Upper lobe of right lung (tissue), 1 donor: ENCODE measurements around the gene SWAP70. TPM values are rescaled to one million over a fixed set of nuclear protein-coding genes. Genes with fewer than 3 reads are reported as not detected.
A peak's percentile ranks its signal among the peaks of the same experiment; 100 is the strongest.

Source experiments
- ATAC-seq: fragments of 200-7000 bp; cut with Tn5 transposase; one replicate; pipeline ENCODE4 v1.9.1; 2020; ENCODE audit warnings: mild to moderate bottlenecking, moderate library complexity
- DNase-seq: peaks from one replicate; pipeline ENCODE4 v3.0.0-alpha.2; 2020
- H3K27ac ChIP-seq: fragments of 200-600 bp; one replicate; pipeline ENCODE4 v1.8.0; 2022
- H3K27me3 ChIP-seq: fragments of 200-600 bp; one replicate; pipeline ENCODE4 v1.8.0; 2022; ENCODE audit warnings: mild to moderate bottlenecking
- H3K36me3 ChIP-seq: fragments of 200-600 bp; one replicate; pipeline ENCODE4 v1.8.0; 2022
- H3K4me1 ChIP-seq: fragments of 200-600 bp; one replicate; pipeline ENCODE4 v1.8.0; 2022
- H3K4me3 ChIP-seq: fragments of 200-600 bp; one replicate; pipeline ENCODE4 v1.8.0; 2022; ENCODE audit warnings: mild to moderate bottlenecking
- H3K9me3 ChIP-seq: fragments of 200-600 bp; one replicate; pipeline ENCODE4 v1.8.0; 2022
- intact Hi-C: fragments of 100-400 bp; cut with DNase I; formaldehyde crosslinking; loops from one replicate; pipeline ENCODE4 v1.11.0; 2022
- long read RNA-seq: library from polyadenylated mRNA; unstranded; transcript quantifications from one replicate; pipeline ENCODE4 v2.0.0, GENCODE V29; 2021
- total RNA-seq: library from RNA; stranded (reverse); fragmentation: NEBNext Ultra II Directional; extraction: Animal tissue kit (Norgen Biotek cat#: 25700); gene quantifications from one replicate; pipeline ENCODE4 v1.2.1, GENCODE V29; 2021
- TF ChIP-seq, protein P1 (sequence below): fragments of 200-600 bp; IDR thresholded peaks from one replicate; pipeline ENCODE4 v1.8.0; 2022; ENCODE audit warnings: antibody characterized with exemption
- donor health status: DM: no; HTN: yes; CAD: no; lungs with severe emphysema.

Gene SWAP70
- total RNA-seq = 61.5 TPM
- long read RNA-seq, full-length matches to known transcripts = 130 of 160 reads
- long read RNA-seq, partial matches to known transcripts = 22 of 160 reads
- long read RNA-seq, other reads (novel, unspliced or antisense) = 8 of 160 reads

DNA sequence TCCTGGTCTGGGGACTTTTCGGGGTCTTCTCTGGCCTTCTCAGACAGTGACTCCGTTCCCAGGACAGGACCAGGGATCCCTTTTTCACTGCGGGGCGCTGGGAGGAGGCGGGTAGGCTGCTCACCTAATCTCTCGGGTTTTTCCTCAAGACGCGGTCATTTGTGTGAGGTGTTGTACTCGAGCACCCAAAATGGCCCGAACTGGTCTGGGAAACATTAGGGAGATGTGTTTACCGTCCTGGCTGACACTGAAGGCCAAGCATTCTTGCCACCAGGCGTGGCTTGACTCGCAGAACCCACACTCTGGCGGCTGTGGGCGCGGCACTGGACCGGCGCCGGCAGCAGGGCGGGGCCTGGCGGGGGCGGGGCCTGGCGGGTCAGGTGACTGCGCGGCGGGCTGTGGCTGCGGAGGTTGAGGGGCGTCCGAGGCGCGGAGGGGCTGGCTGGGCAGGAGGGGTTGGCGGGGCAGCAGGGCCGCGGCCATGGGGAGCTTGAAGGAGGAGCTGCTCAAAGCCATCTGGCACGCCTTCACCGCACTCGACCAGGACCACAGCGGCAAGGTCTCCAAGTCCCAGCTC is at the start of gene SWAP70:
SWAP70 (plus strand) TSS at position 379 of the 577 bp plus-strand sequence; CDS start at position 482, 103 bp downstream.
- H3K27ac ChIP-seq = peak within 1 kb of the TSS; percentile 90
- intact Hi-C loops = no loop called here
- no peaks in the 10 kb centered on the region for H3K27me3 ChIP-seq
- ATAC-seq (peak; percentile 99), DNase-seq (peak; percentile 97)
- TF ChIP-seq, protein P1, sequence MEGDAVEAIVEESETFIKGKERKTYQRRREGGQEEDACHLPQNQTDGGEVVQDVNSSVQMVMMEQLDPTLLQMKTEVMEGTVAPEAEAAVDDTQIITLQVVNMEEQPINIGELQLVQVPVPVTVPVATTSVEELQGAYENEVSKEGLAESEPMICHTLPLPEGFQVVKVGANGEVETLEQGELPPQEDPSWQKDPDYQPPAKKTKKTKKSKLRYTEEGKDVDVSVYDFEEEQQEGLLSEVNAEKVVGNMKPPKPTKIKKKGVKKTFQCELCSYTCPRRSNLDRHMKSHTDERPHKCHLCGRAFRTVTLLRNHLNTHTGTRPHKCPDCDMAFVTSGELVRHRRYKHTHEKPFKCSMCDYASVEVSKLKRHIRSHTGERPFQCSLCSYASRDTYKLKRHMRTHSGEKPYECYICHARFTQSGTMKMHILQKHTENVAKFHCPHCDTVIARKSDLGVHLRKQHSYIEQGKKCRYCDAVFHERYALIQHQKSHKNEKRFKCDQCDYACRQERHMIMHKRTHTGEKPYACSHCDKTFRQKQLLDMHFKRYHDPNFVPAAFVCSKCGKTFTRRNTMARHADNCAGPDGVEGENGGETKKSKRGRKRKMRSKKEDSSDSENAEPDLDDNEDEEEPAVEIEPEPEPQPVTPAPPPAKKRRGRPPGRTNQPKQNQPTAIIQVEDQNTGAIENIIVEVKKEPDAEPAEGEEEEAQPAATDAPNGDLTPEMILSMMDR = peak; percentile 39
- no peaks in the 10 kb centered on the region for H3K36me3 ChIP-seq
- peaks cover 6% of the 10 kb centered on the region for H3K9me3 ChIP-seq
- H3K4me1 ChIP-seq = peaks cover 9% of the 10 kb centered on the region
- peak within 1 kb of the TSS; percentile 81 for H3K4me3 ChIP-seq

DNA sequence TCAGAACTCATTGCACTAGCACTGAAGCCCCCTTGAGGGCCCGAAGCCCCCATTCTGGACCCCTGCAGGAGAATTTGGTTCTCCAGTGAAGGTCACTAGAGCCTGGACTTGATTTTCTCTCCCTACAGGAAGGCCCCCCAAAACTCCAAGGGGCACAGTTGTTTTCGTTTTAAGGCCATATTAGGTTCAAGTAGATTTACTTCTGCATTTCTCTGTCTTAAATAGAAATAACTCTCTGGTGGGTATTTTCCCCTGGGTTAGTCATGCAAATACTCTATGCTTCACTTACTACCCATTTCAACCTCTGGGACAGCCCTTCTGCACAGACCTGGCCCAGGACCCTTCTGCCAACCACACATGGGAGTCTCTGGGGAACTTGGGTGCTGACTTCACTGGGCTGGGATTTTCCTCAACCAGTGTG is 48.8 kb upstream of the SWAP70 start:
- intact Hi-C loops = loop anchor here (10.0 kb wide), 1 partner anchor 80 kb away; no protein-coding TSS in a partner anchor
- Histone ChIP-seq H3K9me3 (no peaks in the 10 kb centered on the region), H3K27ac (peak overlapping the region; percentile 94), H3K4me1 (peaks cover 20% of the 10 kb centered on the region), H3K36me3 (no peaks in the 10 kb centered on the region), H3K4me3 (no peak overlapping the region), H3K27me3 (no peaks in the 10 kb centered on the region)
- TF ChIP-seq, protein P1 = no peak
- no peak for ATAC-seq
- DNase-seq = peak; percentile 5

DNA sequence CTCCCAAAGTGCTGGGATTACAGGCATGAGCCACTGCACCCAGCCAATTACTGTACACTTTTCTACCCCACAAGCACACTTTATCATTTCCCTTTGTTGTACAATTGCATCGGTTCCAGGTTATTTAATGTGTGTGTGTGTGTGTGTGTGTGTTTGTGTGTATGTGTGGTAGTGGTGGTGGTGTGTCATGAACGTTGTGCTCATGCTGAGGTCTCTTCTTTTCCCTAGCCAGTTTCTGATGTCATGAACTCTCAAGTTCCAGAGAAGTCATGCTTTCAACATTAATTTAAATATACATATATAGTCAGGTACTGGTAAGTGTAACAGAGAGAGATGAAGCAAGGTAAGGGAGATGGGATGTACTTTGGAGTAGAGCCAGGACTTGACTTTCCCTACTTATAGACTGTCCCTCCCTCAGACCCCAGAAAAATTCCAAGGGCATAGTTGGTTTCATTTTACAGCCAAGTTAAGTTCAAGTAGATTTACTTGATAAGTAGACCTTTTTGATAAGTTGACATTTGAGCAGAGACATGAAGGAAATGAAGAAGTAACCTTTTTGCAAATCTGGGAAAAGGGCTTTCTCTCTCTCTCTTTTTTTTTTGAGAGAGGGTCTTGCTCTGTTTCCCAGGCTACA is 47.7 kb upstream of the SWAP70 start:
- ATAC-seq (no peak), DNase-seq (no peak)
- H3K9me3 ChIP-seq = no peaks in the 10 kb centered on the region
- TF ChIP-seq, protein P1 = no peak
- intact Hi-C loops = loop anchor here (10.0 kb wide), 1 partner anchor 81 kb away; no protein-coding TSS in a partner anchor
- H3K4me1 ChIP-seq = peaks cover 20% of the 10 kb centered on the region
- no peak overlapping the region for H3K4me3 ChIP-seq
- H3K36me3 ChIP-seq = no peaks in the 10 kb centered on the region
- no peaks in the 10 kb centered on the region for H3K27me3 ChIP-seq
- H3K27ac ChIP-seq = no peak overlapping the region

DNA sequence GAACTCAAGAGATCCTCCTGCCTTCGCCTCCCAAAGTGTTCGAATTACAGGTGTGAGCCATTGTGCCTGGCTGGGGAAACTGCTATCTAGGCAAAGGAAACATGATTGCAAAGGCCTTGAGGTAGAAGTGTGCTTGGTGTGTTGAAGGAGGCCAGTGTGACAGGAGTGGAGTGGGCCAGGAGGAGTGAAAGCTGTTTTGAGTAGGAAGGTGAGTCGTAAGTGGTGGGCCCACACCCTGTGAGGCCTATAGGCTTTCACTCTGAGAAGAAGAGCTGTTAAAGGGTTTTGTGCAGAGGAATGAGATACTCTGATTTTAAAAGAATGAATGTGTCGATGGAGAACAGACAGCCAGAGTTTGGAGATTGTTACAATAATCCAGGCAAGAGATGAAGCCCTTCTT is 47.0 kb upstream of the SWAP70 start:
- H3K27ac ChIP-seq = no peak overlapping the region
- peaks cover 20% of the 10 kb centered on the region for H3K4me1 ChIP-seq
- H3K36me3 ChIP-seq = no peaks in the 10 kb centered on the region
- intact Hi-C loops = loop anchor here (10.0 kb wide), 1 partner anchor 82 kb away; no protein-coding TSS in a partner anchor
- no peak for DNase-seq
- ATAC-seq = no peak
- H3K4me3 ChIP-seq = no peak overlapping the region
- TF ChIP-seq, protein P1 = no peak
- no peaks in the 10 kb centered on the region for H3K27me3 ChIP-seq
- no peaks in the 10 kb centered on the region for H3K9me3 ChIP-seq

DNA sequence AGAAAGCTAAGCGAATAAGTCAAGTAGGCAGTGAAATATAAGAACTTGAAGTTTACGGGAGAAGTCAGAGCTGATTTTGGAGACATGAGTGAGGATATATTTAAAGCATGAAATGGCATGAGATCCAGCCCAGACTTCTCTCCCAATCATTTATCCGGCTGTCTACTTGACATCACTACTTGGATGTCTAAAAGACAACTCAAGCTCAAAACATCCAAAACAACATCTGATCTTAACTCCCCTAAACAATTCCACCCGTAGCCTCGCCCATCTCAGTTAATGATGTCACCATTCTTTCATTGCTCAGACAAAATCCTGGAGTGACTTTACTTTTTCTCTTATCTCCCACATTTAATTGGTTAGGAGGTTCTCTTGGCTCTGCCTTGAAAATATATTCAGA is 45.9 kb upstream of the SWAP70 start:
- TF ChIP-seq, protein P1 = no peak
- no peak for ATAC-seq
- H3K27me3 ChIP-seq = no peaks in the 10 kb centered on the region
- no peak overlapping the region for H3K4me3 ChIP-seq
- peaks cover 14% of the 10 kb centered on the region for H3K4me1 ChIP-seq
- no peak for DNase-seq
- intact Hi-C loops = loop anchor here (10.0 kb wide), 1 partner anchor 83 kb away; no protein-coding TSS in a partner anchor
- H3K9me3 ChIP-seq = no peaks in the 10 kb centered on the region
- no peaks in the 10 kb centered on the region for H3K36me3 ChIP-seq
- no peak overlapping the region for H3K27ac ChIP-seq
